Stimulated activated CD4-positive, alpha-beta T cell treated with anti-CD3 and anti-CD28 coated beads, Interleukin-15, amount 100 ng/mL, for 24 hours (primary cell): Measurements from ENCODE around the gene PRDM4.
A peak's percentile ranks its signal among the peaks of the same experiment; 100 is the strongest.
"Not testable (repeated sequence)": the region's sequence is repeated elsewhere in the genome, so short reads cannot be mapped to it uniquely, and the experiment has no call there.

Source experiments
- DNase-seq: peaks from one replicate; pipeline ENCODE4 v3.0.0-alpha.2; 2020

The PRDM4 gene

GRCh38 chr12:107774349-107775029, 13.6 kb upstream of the PRDM4 start, which contains the start of gene ASCL4:
ASCL4 (plus strand) TSS chr12:107774704; CDS start chr12:107775219, 515 bp downstream.
- DNase-seq = no peak

DNA sequence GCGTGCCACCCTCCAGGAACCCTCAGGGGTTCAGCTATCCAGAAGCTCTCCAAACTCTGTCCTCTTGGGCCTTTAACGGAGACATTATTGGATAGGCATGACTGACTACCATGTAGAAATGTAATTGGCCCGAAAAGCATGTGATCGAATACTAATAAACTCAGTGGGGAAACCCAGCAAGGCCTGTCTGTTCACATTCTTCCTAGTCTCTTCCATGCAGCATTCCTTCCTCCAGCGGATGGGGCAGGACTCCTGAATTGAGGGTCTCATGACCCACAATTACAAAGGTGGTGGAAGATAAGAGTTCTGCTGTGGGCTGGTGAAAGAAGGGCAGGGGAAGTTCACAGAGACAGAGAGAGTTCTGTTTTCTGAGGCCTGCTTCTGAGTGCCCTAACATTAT, 6.5 kb upstream of the PRDM4 start:
- DNase-seq = no peak

- DNase-seq = no peak
Measured at GRCh38 chr12:107765316-107765715, 4.4 kb upstream of the PRDM4 start.

DNA sequence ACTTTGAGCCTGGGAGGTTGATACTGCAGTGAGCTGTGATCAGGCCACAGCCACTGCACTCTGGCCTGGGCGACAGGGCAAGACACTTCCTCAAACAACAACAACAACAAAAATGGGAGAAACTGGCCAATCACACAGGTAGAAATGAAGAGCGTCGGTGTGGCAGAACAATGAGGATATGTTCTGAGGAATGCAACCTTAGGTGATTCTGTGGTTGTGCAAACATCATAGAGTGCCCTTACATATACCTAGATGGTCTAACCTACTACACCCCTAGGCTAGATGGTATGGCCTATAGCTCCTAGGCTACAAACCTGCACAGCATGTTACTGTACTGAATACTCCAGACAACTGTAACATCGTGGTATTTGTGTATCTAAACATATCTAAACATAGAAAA, 3.7 kb upstream of the PRDM4 start:
- no peak for DNase-seq

GRCh38 chr12:107762874-107763273, 1.9 kb upstream of the PRDM4 start:
- DNase-seq = no peak

GRCh38 chr12:107761502-107761904, 566 bp upstream of the PRDM4 start:
- DNase-seq = peak; percentile 15

DNA sequence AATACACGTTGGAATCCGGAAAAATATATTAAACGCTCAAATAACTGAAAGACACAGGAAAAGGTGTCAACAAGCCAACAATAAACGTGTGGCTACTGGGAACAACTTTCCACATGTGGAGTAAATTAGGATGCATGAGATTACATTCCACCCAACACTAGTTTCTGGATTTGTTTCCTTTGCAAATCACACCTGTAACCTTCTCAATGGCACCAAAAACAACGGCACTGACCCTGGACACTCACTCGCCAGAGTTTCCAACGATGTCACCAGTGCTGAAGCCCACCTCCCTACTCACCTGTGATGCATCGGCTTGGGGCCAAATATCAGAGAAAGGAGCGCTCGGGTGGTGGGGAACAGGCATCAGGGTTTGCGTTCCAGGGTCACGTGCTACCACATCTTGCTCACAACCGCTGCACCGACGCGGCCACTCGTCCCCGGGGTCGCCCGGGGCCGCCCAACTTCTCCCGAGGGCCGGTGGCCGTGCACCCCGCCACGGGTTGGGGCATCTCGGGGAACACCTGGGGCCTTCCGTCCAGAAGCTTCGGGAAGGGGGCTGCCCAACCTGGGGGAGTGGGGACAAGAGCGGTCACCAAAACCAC, 629 bp downstream of the PRDM4 start:
- DNase-seq = peak; percentile 51

DNA sequence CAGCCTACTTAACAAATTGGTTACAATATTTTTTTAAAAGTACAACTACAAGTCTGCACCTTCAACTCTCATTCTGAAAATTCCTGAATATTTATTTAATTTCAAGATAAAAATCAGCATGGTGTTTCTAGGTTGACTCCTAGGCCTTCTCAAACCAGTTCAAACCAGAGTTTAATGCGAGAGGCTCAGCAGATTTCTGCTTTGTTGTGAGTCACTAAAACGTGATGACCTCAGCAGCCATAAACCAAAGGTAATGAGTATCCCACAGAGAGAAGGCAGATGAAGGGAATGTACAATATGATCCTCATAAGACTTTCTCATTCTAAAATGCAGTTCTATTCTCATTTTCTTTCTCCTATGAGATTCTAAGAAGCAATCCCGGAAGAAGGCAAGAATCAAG, 1.5 kb downstream of the PRDM4 start:
- DNase-seq = peak; percentile 38

GRCh38 chr12:107749083-107749482, 11.9 kb downstream of the PRDM4 start:
- no peak for DNase-seq

- DNase-seq = no peak
Measured at GRCh38 chr12:107748472-107748871, 12.5 kb downstream of the PRDM4 start.

DNA sequence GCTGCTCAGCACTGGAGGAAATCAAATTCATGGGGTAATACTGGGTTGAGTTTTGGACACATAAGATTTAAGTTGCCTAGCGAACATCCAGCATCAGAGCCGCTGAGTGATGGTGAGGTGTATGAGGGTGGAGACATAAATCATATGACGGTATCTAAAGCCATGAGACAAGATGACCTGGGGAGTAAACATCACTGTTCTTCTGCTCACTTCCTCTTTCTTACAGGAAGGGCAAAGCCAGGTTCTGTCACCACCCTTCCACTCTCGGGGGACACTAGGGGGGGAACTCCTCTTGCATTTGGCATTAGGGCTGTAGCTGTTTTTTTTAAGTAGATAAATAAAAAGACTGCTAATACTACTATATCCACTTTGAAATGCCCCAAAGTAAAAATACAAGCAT, 24.0 kb downstream of the PRDM4 start:
- DNase-seq = no peak

DNA sequence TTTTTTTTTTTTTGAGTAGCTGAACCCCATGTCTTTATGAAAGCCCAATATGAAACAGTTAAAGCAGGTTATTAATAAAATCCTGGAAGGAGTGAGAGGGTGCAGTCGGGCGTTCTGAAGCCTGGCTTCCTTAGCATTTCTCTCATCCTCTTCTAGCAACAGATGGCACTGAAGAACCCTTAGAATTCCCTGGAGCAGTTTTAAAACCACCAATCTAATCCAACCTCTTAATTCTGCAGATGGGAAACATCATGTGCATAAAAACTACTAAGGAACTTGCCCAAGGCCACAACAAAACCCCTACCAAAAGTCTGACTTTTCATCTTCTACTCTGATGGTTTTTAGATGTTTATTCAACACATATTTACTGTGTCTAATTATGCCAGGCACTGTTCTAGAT, 25.2 kb downstream of the PRDM4 start:
- no peak for DNase-seq

DNA sequence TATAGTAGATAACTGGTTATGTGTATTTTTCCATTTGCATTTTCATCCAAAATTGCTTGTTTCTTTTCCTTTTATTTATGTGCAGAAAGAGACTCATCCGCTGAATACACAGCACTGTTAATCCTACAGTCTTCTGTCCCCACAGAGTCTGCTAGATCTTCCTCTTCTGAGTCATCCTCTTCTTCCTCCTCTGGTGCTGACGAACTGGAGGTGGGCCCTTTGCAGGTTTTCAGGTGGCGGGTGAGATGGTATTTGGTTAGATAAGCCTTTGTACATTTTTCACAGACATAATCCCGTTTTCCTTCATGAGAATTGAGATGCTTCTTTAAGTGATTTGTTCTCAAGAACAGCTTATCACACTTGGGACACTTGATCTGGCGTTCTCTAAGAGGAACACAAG, 26.8 kb downstream of the PRDM4 start:
- DNase-seq = no peak

GRCh38 chr12:107732365-107732764, 28.6 kb downstream of the PRDM4 start:
- DNase-seq = no peak

DNA sequence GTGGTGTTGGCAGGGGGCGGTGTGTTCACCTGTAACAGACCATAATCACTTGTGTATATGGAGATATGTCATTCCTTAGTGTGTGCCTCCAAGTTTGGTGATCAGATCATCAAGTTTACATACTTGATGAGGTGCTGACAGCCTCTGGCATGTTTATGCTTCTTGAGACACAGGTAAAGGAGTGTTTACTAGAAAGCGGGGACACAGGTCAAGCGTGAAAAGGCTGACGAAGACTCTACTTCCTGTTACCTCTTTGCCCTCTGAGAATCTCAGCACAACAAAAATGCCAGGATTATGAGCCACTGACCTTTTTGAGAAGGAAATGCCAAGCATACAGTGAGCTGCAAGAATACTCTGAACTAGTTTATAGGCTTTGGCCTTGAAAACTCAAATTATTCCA, 29.6 kb downstream of the PRDM4 start:
- no peak for DNase-seq

- DNase-seq = no peak
Measured at GRCh38 chr12:107730618-107731341, 30.2 kb downstream of the PRDM4 start.

- DNase-seq = not testable (repeated sequence)
Measured at GRCh38 chr12:107727742-107728141, 33.2 kb downstream of the PRDM4 start.

GRCh38 chr12:107727327-107727726, 33.6 kb downstream of the PRDM4 start:
- not testable (repeated sequence) for DNase-seq

GRCh38 chr12:107718606-107719005, 42.3 kb downstream of the PRDM4 start:
- no peak for DNase-seq

DNA sequence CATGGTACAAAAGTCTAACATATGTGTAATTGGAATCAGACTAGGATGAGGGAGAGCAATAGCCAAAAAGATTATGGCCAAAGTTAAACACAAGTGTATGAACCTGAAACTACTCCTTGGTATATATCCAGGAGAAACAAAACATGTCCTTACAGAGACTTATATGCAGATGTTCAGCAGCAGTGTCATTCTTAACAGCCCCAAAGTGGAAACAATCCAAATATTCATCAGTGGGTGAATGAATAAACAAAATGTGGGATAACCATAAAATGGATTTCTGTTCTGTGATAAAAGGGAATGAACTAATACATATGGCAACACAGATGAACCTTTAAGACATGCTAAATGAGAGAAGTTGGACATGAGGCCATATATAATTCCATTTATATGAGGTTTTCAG, 45.2 kb downstream of the PRDM4 start:
- DNase-seq = no peak

GRCh38 chr12:107705522-107705921, 55.4 kb downstream of the PRDM4 start:
- DNase-seq = not testable (repeated sequence)

DNA sequence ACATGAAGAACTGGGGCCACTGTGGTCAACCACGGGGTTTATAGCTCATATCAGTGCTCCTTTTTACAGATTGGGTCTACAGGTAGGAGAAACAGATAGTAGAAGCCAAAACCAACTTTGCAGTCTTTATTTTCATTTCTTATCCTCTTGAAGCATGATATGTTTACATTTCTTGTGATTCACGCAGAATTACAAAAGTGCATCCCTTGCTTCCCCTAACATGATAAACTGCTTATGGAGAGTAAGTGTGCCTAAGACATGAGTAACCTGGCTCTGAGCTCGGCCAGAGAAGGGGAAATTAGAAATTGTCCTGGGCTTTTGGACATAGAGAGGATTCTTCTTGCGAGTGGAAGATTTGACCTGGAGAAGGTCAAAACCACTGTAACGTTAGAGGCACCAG, 56.9 kb downstream of the PRDM4 start:
- no peak for DNase-seq

GRCh38 chr12:107702106-107702505, 58.8 kb downstream of the PRDM4 start:
- DNase-seq = no peak

GRCh38 chr12:107695772-107696171, 65.2 kb downstream of the PRDM4 start:
- DNase-seq = not testable (repeated sequence)
